Fibroblast of gingiva (primary cell): ENCODE results near the gene MYOG.

ENCODE experiments used
- DNase-seq: peaks from one replicate; pipeline ENCODE4 v3.0.0-alpha.2; 2011; ENCODE audit warnings: low read depth

MYOG gene

GRCh38 chr1:203117611-203118575 is 32.1 kb upstream of the MYOG start:
- DNase-seq: peak; percentile 19

GRCh38 chr1:203116091-203116820 is 30.4 kb upstream of the MYOG start:
- DNase-seq: no peak

DNA sequence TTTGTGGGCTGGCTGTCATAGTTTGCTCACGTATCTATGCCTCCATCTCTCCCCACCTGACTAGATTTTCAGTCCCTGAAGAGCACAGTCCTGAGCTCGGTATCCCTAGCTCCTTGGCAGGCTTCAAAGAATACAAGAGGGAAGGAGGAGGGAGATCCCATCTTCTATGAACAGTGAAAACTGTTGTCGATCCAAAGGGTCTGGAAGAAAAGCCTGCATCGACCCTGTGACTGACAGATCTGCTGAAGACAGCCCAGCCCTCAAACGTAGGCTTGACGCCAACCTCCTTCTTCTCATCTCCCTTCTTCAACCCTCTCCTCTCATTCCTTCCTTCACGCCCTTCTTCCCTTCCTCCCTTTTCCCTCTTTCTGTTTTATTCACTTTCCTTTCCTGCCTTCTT is 28.4 kb upstream of the MYOG start:
- no peak for DNase-seq

DNA sequence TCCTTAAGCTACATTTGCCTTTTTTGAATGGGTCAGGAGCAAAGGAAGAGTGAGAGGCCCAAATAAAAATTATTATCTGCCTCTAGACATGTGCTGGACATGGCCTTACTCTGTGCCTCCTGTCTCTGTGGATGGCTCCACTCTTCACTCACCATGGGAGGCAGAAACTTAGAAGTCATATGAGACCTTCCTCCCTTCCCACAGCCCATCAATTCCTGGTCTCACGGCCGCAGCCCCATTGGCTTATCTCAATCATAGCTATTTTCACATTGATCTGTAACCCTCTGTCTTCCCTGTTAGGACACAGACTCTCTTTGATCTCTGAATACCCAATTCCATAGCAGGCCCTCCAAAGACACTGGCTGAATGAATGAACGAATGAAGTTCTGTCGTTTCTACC is 27.5 kb upstream of the MYOG start:
- no peak for DNase-seq

- no peak for DNase-seq
Measured at GRCh38 chr1:203112475-203112874, 26.7 kb upstream of the MYOG start.

DNA sequence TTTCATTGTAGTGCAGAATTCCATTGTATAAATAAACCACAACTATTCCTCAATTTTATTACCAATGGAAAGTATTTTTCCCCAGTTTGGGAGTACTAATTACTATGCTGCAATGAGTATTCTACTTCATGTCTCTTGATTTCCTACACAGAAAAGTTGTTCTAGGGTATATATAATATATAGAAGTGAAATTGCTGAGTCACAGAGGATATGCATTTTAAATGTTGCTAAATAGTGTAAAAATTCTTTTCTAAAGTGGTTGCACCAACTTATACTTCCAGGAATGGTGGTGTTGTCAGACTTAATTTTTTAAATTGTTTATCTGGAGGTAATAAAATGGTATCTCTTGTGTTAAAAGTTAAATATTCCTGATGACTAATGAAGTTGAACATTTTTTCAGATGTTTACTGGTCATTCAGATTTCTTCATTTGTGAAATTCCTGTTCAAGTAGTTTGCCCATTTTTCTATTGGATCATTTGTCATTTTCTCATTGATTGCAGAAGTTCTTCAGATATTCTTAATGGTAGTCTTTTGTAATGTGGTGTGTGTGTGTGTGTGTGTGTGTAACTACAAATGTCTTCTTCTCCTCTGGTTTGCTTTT is 19.1 kb upstream of the MYOG start:
- no peak for DNase-seq

GRCh38 chr1:203103829-203104495 is 18.1 kb upstream of the MYOG start:
- DNase-seq: no peak

DNA sequence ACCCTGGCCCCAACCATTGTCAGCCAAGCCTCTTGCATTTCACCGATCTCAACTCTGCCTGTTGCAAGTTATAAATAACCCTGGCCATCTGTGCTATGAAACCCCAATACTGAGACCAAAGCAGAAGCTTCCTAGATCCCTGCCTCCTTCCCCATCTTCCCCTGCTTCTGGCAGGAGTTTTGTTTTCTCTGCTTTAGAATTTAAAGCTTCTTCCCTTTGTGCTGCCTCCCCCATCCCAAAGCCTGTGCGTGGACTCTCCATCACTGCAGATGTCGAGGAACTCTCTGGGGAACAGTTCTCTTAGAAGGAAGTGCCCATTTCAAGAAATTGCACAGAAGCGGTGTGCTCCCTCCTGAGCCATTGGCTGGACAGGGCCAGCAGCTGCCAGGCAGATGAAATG is 17.4 kb upstream of the MYOG start:
- no peak for DNase-seq

GRCh38 chr1:203101813-203102634 is 16.2 kb upstream of the MYOG start:
- DNase-seq: no peak

- no peak for DNase-seq
Measured at GRCh38 chr1:203100516-203100869, 14.7 kb upstream of the MYOG start.

GRCh38 chr1:203099805-203100515 is 14.1 kb upstream of the MYOG start:
- no peak for DNase-seq

- DNase-seq: no peak
Measured at GRCh38 chr1:203098914-203099520, 13.2 kb upstream of the MYOG start.

DNA sequence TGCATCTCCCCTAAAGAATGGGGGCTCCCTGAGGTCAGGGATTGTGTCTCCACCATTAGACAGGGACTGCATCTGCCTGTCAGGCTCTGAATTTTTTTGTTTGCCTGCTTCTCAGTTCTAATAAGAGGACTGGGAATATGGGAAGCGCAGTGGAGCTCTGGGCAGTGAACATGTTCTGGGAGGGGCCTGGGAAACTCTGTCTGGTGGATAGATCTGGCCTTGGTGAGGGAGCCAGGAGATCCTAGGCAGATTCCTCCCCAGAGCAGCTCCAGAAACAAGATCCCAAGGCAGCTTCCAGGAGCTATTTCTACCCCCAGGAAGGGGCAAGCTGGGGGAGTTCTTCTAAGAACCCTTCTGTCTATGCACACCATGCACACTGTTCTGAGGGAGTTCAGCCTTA is 12.6 kb upstream of the MYOG start:
- no peak for DNase-seq

- DNase-seq: no peak
Measured at GRCh38 chr1:203097001-203097400, 11.2 kb upstream of the MYOG start.

GRCh38 chr1:203096566-203096965 is 10.8 kb upstream of the MYOG start:
- DNase-seq: no peak

DNA sequence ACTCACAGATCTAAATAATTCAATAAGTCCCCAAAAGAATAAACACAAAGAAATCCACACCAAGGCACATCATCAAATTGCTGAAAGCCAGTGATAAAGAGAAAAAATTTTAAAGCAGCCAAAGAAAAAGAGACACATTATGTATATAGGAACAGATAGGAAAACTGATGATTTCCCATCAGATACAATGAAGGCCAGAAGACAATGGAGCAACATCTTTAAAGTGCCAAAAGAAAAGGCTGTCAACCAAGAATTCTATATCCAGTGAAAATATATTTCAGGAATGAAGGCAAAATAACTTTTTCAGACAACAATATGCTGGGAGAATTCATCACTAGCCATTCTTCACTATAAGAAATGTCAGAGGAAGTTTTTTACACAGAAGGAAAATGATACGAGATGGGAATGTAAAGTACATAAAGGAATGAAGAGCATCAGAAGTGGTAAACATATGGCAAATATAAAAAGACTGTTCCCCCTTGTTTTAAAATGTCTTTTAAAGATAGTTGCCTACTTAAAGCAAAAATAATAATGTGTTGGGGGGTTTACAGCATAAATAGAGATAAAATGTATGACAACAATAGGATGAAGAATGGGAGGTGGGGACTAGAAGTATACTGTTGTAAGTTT is 9.4 kb upstream of the MYOG start:
- no peak for DNase-seq

DNA sequence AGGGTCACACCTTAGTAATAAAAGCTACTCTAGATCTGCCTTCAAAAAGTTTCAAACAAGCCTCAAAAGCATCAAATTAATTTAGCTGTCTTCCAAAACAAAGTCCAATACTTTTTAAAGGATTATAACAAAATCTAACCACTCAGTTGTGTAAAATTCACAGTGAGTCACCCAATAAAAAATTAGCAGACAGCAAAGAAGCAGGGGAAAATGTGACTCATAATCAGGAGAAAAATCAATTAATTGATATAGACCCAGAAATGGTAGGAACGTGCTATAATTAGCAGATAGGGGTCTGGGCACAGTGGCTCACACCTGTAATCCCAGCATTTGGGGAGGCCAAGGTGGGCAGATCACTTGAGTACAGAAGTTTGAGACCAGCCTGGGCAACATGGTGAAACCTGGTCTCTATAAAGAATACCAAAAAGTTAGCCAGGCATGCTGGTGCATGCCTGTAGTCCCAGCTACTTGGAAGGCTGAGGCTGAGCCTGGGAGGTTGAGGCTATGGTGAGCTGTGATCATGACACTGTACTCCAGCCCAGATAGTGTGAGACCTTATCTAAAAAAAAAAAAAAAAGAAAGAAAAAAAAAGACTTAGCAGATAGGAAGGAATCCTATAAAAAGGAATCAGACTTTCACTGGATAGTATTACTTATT is 8.1 kb upstream of the MYOG start:
- no peak for DNase-seq

DNA sequence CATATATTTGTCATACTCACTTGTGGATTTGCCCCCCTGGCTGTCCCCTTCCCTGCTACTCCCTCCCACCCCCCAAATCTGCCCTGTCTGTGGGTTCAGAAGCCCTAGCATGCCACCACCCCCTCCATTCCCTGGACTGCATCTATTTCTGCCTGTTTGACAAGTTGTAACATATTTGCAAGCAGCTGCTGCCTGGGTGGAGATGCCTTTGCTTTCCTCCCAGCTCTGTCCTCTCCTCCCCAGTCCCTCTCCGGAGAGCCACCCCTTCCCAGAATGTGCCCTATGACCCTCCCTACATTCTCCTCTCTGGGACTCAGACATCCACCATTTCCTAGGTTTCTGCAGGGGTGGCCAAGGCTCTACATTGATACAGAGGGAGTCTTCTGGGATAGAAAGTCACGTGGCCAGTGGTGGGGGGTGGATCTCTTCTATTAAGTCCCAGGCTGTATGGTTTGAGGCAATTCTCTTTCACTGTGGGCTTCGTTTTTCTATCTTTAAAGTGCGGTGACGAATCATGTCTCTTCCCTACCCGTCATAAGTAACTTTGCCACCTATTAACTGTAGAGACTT is 6.0 kb upstream of the MYOG start:
- no peak for DNase-seq

- no peak for DNase-seq
Measured at GRCh38 chr1:203091199-203091477, 5.3 kb upstream of the MYOG start.
